Gastrocnemius medialis (tissue), 4 donors: ENCODE results near the gene LRMDA. TPM values are rescaled to one million over a fixed set of nuclear protein-coding genes. Genes with fewer than 3 reads are reported as not detected.
A peak's percentile ranks its signal among the peaks of the same experiment; 100 is the strongest.

Source experiments
- ATAC-seq, 2 donors: fragments of 150-250 bp; one replicate each; pipeline ENCODE4 v1.9.1; 2016
- DNase-seq, 2 donors: peaks; one replicate each; pipeline ENCODE4 v3.0.0-alpha.2; 2019
- H3K27ac ChIP-seq, 4 donors: fragments of 200-600 bp; sonication (generic); 1 replicate in 1 of 4; 2 replicates in 3 of 4; pipeline ENCODE4 v1.5.1; 2016 to 2018; ENCODE audit warnings: mild to moderate bottlenecking in 2 of 4, moderate library complexity in 1 of 4
- H3K27me3 ChIP-seq, 3 donors: fragments of 200-600 bp; sonication (generic) in 2 of 3; 1 replicate in 1 of 3; 2 replicates in 2 of 3; pipeline versions ENCODE4 v1.5.1 to v1.6.0; 2016 to 2019; ENCODE audit warnings: mild to moderate bottlenecking in 1 of 3, moderate library complexity in 1 of 3
- H3K36me3 ChIP-seq, 2 donors: fragments of 200-600 bp; sonication (generic) in 1 of 2; one replicate each; pipeline ENCODE4 v1.5.1; 2017 to 2018
- H3K4me1 ChIP-seq, 2 donors: fragments of 200-600 bp; sonication (generic) in 1 of 2; one replicate each; pipeline ENCODE4 v1.5.1; 2016 to 2017; ENCODE audit warnings: mild to moderate bottlenecking in 2 of 2
- H3K4me3 ChIP-seq, 4 donors: fragments of 200-600 bp; sonication (generic) in 3 of 4; 1 replicate in 1 of 4; 2 replicates in 3 of 4; pipeline ENCODE4 v1.5.1; 2016 to 2019; ENCODE audit warnings: mild to moderate bottlenecking in 2 of 4
- H3K9me3 ChIP-seq, 3 donors: fragments of 200-600 bp; sonication (generic) in 2 of 3; 1 replicate in 1 of 3; 2 replicates in 2 of 3; pipeline ENCODE4 v1.5.1; 2016 to 2019
- POLR2A ChIP-seq, 2 donors: fragments of 450-650 bp; IDR thresholded peaks; one replicate each; pipeline ENCODE4 v1.6.1; 2017; ENCODE audit warnings: antibody characterized with exemption in 2 of 2, mild to moderate bottlenecking in 2 of 2, moderate library complexity in 2 of 2
- in situ Hi-C, 4 donors: fragments of 200-750 bp; cut with MboI; loops; one replicate each; pipeline versions ENCODE4 v1.15.0 to v1.8.0; 2017; ENCODE audit warnings: low sequenced_read_pairs in 4 of 4
- intact Hi-C: fragments of 100-400 bp; cut with DNase I; formaldehyde crosslinking; loops from one replicate; pipeline ENCODE4 v1.15.1; 2023; ENCODE audit warnings: low total_unique reads
- total RNA-seq, 4 donors: library from RNA; depleted of rRNA; stranded (reverse); fragments of >200 nt; gene quantifications; one replicate each; pipeline versions ENCODE4 v1.1.0 to v1.2.3, GENCODE V29; 2016
- TF ChIP-seq, protein P1 (sequence below), 5 experiments: fragments of 450-650 bp in 3 of 5; fragments of 200-600 bp in 2 of 5; sonication (generic) in 2 of 5; IDR thresholded peaks in 4 of 5; conservative IDR thresholded peaks in 1 of 5; 1 replicate in 4 of 5; 2 replicates in 1 of 5; pipeline ENCODE4 v1.5.1; 2016 to 2019; ENCODE audit warnings: antibody characterized with exemption in 5 of 5, mild to moderate bottlenecking in 3 of 5, moderate library complexity in 3 of 5

LRMDA gene
- total RNA-seq, 4 donors from 2014 or later, result 0.80 to 4.5 (median 1.4) TPM

DNA sequence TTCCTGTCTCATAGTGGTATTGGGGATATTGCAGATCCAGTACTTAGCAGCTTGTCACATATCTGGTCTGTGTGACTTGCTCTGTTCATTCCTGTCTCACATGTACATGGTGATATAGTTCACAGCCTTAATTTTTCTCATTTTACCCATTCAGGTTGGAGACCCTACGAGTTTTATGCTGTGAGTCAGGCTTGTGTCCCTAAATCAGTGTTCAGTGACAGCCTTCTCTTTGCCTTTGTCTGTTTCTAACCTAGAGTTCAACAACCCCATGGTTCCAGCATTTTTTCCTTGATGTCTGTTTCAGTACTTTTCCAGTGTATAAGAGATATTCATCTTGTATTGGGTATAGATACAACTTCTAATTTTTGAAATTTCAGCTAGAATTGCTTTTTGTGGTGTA lies 1016.2 kb downstream of the LRMDA start:
- intact Hi-C loops (no loop called here), in situ Hi-C loops (no loop called here)
- Histone ChIP-seq H3K27me3 (no peaks in the 10 kb centered on the region), H3K4me1 (peaks cover 0 to 12% of the 10 kb centered on the region in 2 donors), H3K27ac (peak overlapping the region in 2 of 4 donors; percentile 7 to 18), H3K36me3 (no peaks in the 10 kb centered on the region), H3K4me3 (no peak overlapping the region), H3K9me3 (no peaks in the 10 kb centered on the region)
- no peak for DNase-seq
- TF ChIP-seq POLR2A (IDR thresholded peaks at IDR 0.05), result no peak
- TF ChIP-seq, protein P1, sequence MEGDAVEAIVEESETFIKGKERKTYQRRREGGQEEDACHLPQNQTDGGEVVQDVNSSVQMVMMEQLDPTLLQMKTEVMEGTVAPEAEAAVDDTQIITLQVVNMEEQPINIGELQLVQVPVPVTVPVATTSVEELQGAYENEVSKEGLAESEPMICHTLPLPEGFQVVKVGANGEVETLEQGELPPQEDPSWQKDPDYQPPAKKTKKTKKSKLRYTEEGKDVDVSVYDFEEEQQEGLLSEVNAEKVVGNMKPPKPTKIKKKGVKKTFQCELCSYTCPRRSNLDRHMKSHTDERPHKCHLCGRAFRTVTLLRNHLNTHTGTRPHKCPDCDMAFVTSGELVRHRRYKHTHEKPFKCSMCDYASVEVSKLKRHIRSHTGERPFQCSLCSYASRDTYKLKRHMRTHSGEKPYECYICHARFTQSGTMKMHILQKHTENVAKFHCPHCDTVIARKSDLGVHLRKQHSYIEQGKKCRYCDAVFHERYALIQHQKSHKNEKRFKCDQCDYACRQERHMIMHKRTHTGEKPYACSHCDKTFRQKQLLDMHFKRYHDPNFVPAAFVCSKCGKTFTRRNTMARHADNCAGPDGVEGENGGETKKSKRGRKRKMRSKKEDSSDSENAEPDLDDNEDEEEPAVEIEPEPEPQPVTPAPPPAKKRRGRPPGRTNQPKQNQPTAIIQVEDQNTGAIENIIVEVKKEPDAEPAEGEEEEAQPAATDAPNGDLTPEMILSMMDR (IDR thresholded peaks at IDR 0.05 in 4 of 5, conservative IDR thresholded peaks at IDR 0.05 in 1 of 5), result no peak
- no peak for ATAC-seq

DNA sequence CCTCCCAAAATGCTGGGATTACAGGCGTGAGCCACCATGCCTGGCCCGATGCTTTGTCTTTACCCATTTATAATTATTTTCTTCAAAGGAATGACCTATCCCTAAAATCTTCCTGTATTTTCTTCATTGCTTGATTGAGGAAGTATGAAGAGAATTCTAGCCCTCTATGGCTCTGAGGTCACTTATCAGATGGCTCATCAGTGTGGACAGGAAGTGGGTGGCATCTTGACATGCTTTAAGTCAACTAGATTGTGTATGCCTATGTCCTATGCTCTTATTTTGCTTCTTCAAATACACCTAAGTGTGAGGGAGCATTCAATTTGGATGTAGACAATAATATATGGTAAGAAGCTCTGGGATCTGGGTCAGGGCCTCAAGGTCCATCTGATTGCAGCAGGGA lies 1020.5 kb downstream of the LRMDA start:
- no peak for ATAC-seq
- H3K27ac ChIP-seq, result no peak overlapping the region
- intact Hi-C loops (no loop called here), in situ Hi-C loops (no loop called here)
- no peaks in the 10 kb centered on the region for H3K27me3 ChIP-seq
- TF ChIP-seq, protein P1 (IDR thresholded peaks at IDR 0.05 in 4 of 5, conservative IDR thresholded peaks at IDR 0.05 in 1 of 5), result no peak
- no peak for TF ChIP-seq POLR2A (IDR thresholded peaks at IDR 0.05)
- no peaks in the 10 kb centered on the region for H3K9me3 ChIP-seq
- no peak overlapping the region for H3K4me3 ChIP-seq
- no peak for DNase-seq
- peaks cover 0 to 4% of the 10 kb centered on the region in 2 donors for H3K4me1 ChIP-seq
- no peaks in the 10 kb centered on the region for H3K36me3 ChIP-seq

DNA sequence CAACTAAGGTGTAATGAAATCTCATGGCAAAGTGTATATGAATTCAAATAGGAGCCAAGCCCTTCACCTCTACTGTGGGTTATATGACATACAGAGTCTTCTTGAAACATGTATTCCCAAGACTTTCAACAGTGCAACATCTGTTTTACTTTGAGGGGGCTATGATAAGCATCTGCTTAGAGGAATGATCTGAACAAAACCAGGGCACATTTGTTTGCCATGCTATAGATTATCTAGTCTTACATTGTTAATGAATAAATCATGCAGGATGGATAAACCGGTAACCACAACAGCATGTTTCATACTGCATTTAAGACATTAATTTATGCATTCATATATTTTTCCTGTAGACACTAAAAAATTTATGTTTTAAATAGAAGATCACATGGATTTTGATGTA lies 1021.9 kb downstream of the LRMDA start:
- H3K36me3 ChIP-seq, result no peaks in the 10 kb centered on the region
- in situ Hi-C loops, result no loop called here
- H3K27me3 ChIP-seq, result no peaks in the 10 kb centered on the region
- H3K9me3 ChIP-seq, result no peaks in the 10 kb centered on the region
- H3K27ac ChIP-seq, result no peak overlapping the region
- intact Hi-C loops, result no loop called here
- DNase-seq (no peak), ATAC-seq (no peak)
- TF ChIP-seq, protein P1 (IDR thresholded peaks at IDR 0.05 in 4 of 5, conservative IDR thresholded peaks at IDR 0.05 in 1 of 5), result no peak
- no peak for TF ChIP-seq POLR2A (IDR thresholded peaks at IDR 0.05)
- no peak overlapping the region for H3K4me3 ChIP-seq
- peaks cover 0 to 4% of the 10 kb centered on the region in 2 donors for H3K4me1 ChIP-seq

DNA sequence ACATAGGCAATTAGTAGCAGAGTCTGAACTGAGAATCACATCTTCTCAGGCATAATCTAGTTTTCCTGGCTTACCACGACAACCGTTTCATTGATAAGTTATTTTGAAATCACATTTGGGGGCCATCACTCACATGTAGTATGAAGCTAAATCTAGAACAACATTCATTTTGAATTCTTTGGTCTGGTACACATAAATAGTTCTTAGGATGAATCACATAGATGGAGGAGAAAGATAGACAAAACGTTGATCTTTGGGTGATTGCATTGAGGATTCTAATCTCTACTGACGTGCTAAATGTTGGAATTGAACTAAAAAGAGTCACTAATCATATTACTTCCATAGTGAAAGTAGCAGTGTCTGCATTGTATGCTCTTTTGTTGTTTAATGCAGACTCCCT lies 1022.6 kb downstream of the LRMDA start:
- Histone ChIP-seq H3K27me3 (no peaks in the 10 kb centered on the region), H3K4me3 (no peak overlapping the region), H3K9me3 (no peaks in the 10 kb centered on the region), H3K36me3 (no peaks in the 10 kb centered on the region), H3K4me1 (peaks cover 0 to 4% of the 10 kb centered on the region in 2 donors), H3K27ac (peak overlapping the region in 2 of 4 donors; percentile 2 to 28)
- no peak for DNase-seq
- TF ChIP-seq, protein P1 (IDR thresholded peaks at IDR 0.05 in 4 of 5, conservative IDR thresholded peaks at IDR 0.05 in 1 of 5), result no peak
- TF ChIP-seq POLR2A (IDR thresholded peaks at IDR 0.05), result no peak
- intact Hi-C loops (no loop called here), in situ Hi-C loops (no loop called here)
- ATAC-seq, result no peak

DNA sequence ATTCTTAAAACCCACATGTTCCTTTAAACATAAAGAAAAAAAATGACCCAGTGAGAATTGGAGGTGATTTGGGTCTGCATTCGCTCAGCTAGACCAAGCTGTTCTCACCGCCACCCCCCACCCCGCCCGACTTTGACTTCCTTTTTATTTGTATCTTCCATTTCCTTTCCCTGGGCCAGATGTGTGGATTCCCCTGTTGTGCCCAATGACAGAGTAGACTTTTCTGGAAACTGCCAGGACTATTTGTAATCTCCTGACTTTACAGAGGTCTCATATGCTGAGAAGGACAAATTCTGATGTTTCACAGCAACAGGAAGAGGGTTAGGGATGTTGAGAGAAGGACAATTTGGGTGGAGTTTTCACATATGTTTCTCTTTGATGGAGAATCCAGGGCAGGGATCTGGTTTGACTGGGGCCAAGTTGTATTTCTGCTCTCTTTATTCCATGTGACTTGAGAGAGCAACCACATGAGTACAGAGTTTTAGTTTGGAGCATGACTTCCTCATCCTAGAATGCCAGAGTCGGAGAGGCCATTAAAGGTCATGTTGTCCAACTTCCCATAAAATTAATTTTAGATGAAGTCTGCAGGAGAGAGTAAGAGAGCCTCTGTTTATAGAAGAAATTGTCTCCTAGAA lies 1023.2 kb downstream of the LRMDA start:
- intact Hi-C loops (no loop called here), in situ Hi-C loops (no loop called here)
- Histone ChIP-seq H3K4me1 (peaks cover 0 to 4% of the 10 kb centered on the region in 2 donors), H3K27me3 (no peaks in the 10 kb centered on the region), H3K9me3 (no peaks in the 10 kb centered on the region), H3K27ac (peak overlapping the region; percentile 2 to 46 (median 28)), H3K36me3 (no peaks in the 10 kb centered on the region), H3K4me3 (no peak overlapping the region)
- DNase-seq (no peak), ATAC-seq (peak in 1 of 2 donors; percentile 59)
- TF ChIP-seq POLR2A (IDR thresholded peaks at IDR 0.05), result no peak
- TF ChIP-seq, protein P1 (IDR thresholded peaks at IDR 0.05 in 4 of 5, conservative IDR thresholded peaks at IDR 0.05 in 1 of 5), result no peak
